Upper lobe of left lung (tissue), 6 donors: ENCODE results near the gene ESR2. TPM values are rescaled to one million over a fixed set of nuclear protein-coding genes. Genes with fewer than 3 reads are reported as not detected.
"Not testable (repeated sequence)": the region's sequence is repeated elsewhere in the genome, so short reads cannot be mapped to it uniquely, and the experiment has no call there.

ENCODE experiments used
- ATAC-seq, 2 donors: fragments of 200-7000 bp; cut with Tn5 transposase; one replicate each; pipeline ENCODE4 v1.9.1; 2022; ENCODE audit warnings: mild to moderate bottlenecking in 2 of 2, moderate library complexity in 2 of 2; ENCODE audit not compliant: low FRiP score in 2 of 2
- DNase-seq, 2 donors: peaks; one replicate each; pipeline ENCODE4 v3.0.0-alpha.2; 2019 to 2020
- H3K27ac ChIP-seq, 4 donors: fragments of 200-600 bp; sonication (generic); one replicate each; pipeline ENCODE4 v1.5.1; 2016 to 2019
- H3K27me3 ChIP-seq, 4 donors: fragments of 200-600 bp; sonication (generic); one replicate each; pipeline ENCODE4 v1.5.1; 2017 to 2019
- H3K36me3 ChIP-seq, 4 donors: fragments of 200-600 bp; sonication (generic); one replicate each; pipeline ENCODE4 v1.5.1; 2016 to 2019
- H3K4me1 ChIP-seq, 4 donors: fragments of 200-600 bp; sonication (generic); one replicate each; pipeline ENCODE4 v1.5.1; 2018 to 2019
- H3K4me3 ChIP-seq, 4 donors: fragments of 200-600 bp; sonication (generic); one replicate each; pipeline ENCODE4 v1.5.1; 2017 to 2019; ENCODE audit warnings: mild to moderate bottlenecking in 2 of 4, moderate library complexity in 1 of 4
- H3K9me3 ChIP-seq, 4 donors: fragments of 200-600 bp; sonication (generic); one replicate each; pipeline ENCODE4 v1.5.1; 2018 to 2019
- EP300 ChIP-seq, 4 donors: sonication (generic); formaldehyde crosslinking; IDR thresholded peaks; one replicate each; pipeline ENCODE4 v1.5.1; 2017; ENCODE audit warnings: antibody characterized with exemption in 4 of 4, control low read depth in 2 of 4
- POLR2A ChIP-seq, 4 donors: fragments of 450-650 bp; IDR thresholded peaks; one replicate each; pipeline ENCODE4 v1.5.1; 2016 to 2017; ENCODE audit warnings: antibody characterized with exemption in 4 of 4, mild to moderate bottlenecking in 2 of 4
- POLR2AphosphoS5 ChIP-seq, 2 donors: sonication (generic); formaldehyde crosslinking; IDR thresholded peaks; one replicate each; pipeline ENCODE4 v1.5.1; 2017; ENCODE audit warnings: antibody characterized with exemption in 2 of 2
- WGBS, 2 donors: methylation state at CpG; one replicate each; pipeline ENCODE4 v1.1.5; 2017 to 2018; 5-methylcytosine and 5-hydroxymethylcytosine counted together
- total RNA-seq, 6 donors: library from RNA; depleted of rRNA in 4 of 6; stranded (reverse); fragments of >200 nt in 4 of 6; gene quantifications; one replicate each; pipeline versions ENCODE4 v1.1.0 to v1.2.1, GENCODE V29; 2016 to 2021
- TF ChIP-seq, protein P1 (sequence below), 6 experiments: fragments of 450-650 bp in 4 of 6; fragments of 200-600 bp in 2 of 6; sonication (generic) in 2 of 6; IDR thresholded peaks; one replicate each; pipeline ENCODE4 v1.5.1; 2016 to 2019; ENCODE audit warnings: antibody characterized with exemption in 6 of 6
- donor health status: DM: no; HTN: no; CAD: no; lungs with moderate emphysema.
- donor health status: DM: no; HTN: yes; CAD: no; lungs with severe emphysema.

Gene ESR2
- total RNA-seq, 6 donors from 2014 or later, result 0.20 to 3.6 (median 0.86) TPM; not detected in 1

DNA sequence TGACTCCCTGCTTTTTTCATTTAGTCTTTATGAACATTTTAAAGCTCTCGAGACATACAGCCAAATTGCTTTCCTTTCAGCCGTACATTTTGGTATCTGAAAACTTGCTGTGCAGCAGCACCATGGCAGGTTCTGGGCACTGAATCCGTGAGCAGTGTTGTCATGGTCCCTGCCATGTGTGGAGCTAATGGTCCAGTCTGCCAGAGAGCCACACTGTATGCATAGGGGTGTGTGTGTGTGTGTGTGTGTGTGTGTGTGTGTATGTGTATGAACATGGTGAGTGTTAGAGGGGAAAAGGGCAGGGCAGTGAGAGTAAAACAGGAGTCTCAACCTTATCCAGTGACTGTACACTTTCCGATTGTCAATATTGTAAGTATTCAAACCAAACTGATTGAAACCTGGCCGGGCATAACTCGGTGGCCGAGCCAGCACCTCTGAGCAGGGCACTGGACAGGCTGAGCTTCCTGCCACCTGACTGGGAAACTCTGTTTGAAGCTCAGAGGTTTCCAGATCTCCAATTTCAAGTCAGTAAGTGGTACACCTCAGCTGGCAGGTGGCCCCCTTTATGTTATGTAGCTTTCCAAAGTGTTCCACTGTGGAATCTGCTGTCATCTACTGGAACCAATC lies 110.0 kb downstream of the ESR2 start:
- TF ChIP-seq POLR2AphosphoS5 (IDR thresholded peaks at IDR 0.05) (no peak), EP300 (IDR thresholded peaks at IDR 0.05) (no peak), POLR2A (IDR thresholded peaks at IDR 0.05) (no peak)
- TF ChIP-seq, protein P1, sequence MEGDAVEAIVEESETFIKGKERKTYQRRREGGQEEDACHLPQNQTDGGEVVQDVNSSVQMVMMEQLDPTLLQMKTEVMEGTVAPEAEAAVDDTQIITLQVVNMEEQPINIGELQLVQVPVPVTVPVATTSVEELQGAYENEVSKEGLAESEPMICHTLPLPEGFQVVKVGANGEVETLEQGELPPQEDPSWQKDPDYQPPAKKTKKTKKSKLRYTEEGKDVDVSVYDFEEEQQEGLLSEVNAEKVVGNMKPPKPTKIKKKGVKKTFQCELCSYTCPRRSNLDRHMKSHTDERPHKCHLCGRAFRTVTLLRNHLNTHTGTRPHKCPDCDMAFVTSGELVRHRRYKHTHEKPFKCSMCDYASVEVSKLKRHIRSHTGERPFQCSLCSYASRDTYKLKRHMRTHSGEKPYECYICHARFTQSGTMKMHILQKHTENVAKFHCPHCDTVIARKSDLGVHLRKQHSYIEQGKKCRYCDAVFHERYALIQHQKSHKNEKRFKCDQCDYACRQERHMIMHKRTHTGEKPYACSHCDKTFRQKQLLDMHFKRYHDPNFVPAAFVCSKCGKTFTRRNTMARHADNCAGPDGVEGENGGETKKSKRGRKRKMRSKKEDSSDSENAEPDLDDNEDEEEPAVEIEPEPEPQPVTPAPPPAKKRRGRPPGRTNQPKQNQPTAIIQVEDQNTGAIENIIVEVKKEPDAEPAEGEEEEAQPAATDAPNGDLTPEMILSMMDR (IDR thresholded peaks at IDR 0.05), result no peak
- Histone ChIP-seq H3K4me1 (no peaks in the 10 kb centered on the region), H3K27me3 (no peaks in the 10 kb centered on the region), H3K36me3 (peaks cover 0 to 50% (median 12%) of the 10 kb centered on the region in 4 donors), H3K27ac (no peak overlapping the region), H3K4me3 (no peak overlapping the region), H3K9me3 (no peaks in the 10 kb centered on the region)
- WGBS, 2 donors, result 85 to 92% methylated on average over 7 of the region's 7 CpGs
- peak in 1 of 2 donors; percentile 15 for DNase-seq
- peak in 1 of 2 donors; percentile 63 for ATAC-seq

- H3K27ac ChIP-seq, H3K4me1 ChIP-seq, H3K4me3 ChIP-seq, ATAC-seq, H3K9me3 ChIP-seq, H3K27me3 ChIP-seq: not testable (repeated sequence)
- peaks cover 1 to 56% (median 13%) of the 10 kb centered on the region in 4 donors for H3K36me3 ChIP-seq
- WGBS, 2 donors, result 98 to 100% methylated on average over 4 to 33 of the region's 40 CpGs
- DNase-seq, result peak in 1 of 2 donors; percentile 53
Observed at GRCh38 chr14:64182908-64183307, 111.3 kb downstream of the ESR2 start.

GRCh38 chr14:64178814-64179213 lies 115.4 kb downstream of the ESR2 start:
- H3K4me3 ChIP-seq, result no peak overlapping the region
- no peaks in the 10 kb centered on the region for H3K9me3 ChIP-seq
- DNase-seq (no peak), ATAC-seq (no peak)
- peaks cover 8 to 76% (median 12%) of the 10 kb centered on the region in 4 donors for H3K36me3 ChIP-seq
- 94 to 97% methylated on average over 3 of the region's 3 CpGs for WGBS, 2 donors
- H3K27me3 ChIP-seq, result no peaks in the 10 kb centered on the region
- no peaks in the 10 kb centered on the region for H3K4me1 ChIP-seq
- TF ChIP-seq, protein P1 (IDR thresholded peaks at IDR 0.05), result no peak
- no peak for TF ChIP-seq EP300 (IDR thresholded peaks at IDR 0.05)
- TF ChIP-seq POLR2A (IDR thresholded peaks at IDR 0.05), result no peak
- TF ChIP-seq POLR2AphosphoS5 (IDR thresholded peaks at IDR 0.05), result no peak
- no peak overlapping the region for H3K27ac ChIP-seq

GRCh38 chr14:64176330-64176729 lies 117.8 kb downstream of the ESR2 start:
- Histone ChIP-seq H3K4me3 (no peak overlapping the region), H3K9me3 (no peaks in the 10 kb centered on the region), H3K4me1 (no peaks in the 10 kb centered on the region), H3K36me3 (peaks cover 8 to 97% (median 26%) of the 10 kb centered on the region in 4 donors), H3K27ac (no peak overlapping the region), H3K27me3 (no peaks in the 10 kb centered on the region)
- ATAC-seq (no peak), DNase-seq (no peak)
- 90 to 98% methylated on average over 2 of the region's 2 CpGs for WGBS, 2 donors
- TF ChIP-seq POLR2AphosphoS5 (IDR thresholded peaks at IDR 0.05) (no peak), EP300 (IDR thresholded peaks at IDR 0.05) (no peak), POLR2A (IDR thresholded peaks at IDR 0.05) (no peak)
- TF ChIP-seq, protein P1 (IDR thresholded peaks at IDR 0.05), result no peak

DNA sequence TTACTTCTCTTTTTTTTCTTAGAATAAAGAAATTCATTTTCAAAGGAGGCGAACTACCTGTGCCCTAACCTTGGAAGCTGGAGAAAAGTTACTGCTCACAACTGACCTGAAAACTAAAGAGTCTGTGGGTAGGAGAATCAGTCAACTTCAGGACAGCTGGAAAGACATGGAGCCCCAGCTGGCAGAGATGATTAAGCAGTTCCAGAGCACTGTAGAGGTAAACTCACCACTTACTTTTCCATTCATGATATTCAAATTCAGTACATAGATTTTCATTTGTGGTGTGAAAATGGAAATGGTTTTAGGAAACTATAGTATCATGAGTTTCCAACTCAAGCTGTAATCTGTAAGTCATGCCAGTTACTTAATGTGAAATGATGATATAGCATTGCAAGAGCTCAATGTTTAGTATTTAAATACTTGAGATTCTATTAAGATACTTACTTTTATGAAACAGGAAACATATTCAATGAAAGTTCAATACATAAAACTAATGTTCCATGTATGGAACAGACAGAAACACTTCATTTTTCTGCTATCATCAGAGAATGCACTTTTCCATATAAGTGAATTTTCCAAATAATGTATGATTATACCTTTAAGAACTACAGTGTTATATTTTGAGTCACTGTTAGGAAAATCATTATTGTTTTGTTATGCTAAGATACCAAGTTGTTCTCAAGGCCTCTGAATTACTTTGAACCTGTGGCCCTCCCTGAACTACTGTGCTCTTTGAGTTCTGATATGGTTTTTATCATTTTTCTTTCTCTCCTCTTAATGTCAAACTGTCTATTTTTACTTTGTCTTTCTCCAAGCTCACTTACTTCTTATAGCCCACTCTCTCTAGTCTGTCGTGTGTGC lies 119.0 kb downstream of the ESR2 start:
- no peak for ATAC-seq
- Histone ChIP-seq H3K27me3 (no peaks in the 10 kb centered on the region), H3K9me3 (no peaks in the 10 kb centered on the region), H3K27ac (no peak overlapping the region), H3K4me3 (no peak overlapping the region), H3K36me3 (peaks cover 8 to 97% (median 30%) of the 10 kb centered on the region in 4 donors), H3K4me1 (no peaks in the 10 kb centered on the region)
- TF ChIP-seq, protein P1 (IDR thresholded peaks at IDR 0.05), result no peak
- TF ChIP-seq POLR2AphosphoS5 (IDR thresholded peaks at IDR 0.05), result no peak
- no peak for TF ChIP-seq EP300 (IDR thresholded peaks at IDR 0.05)
- no peak for TF ChIP-seq POLR2A (IDR thresholded peaks at IDR 0.05)
- 97% methylated on average over 2 of the region's 2 CpGs for WGBS, 2 donors
- no peak for DNase-seq
